RWPE2 (cell line): ENCODE results near the gene TXNDC12.

Experiments
- ATAC-seq: fragments of 200-7000 bp; cut with Tn5 transposase; 3 replicates; pipeline ENCODE4 v1.9.1; 2021; ENCODE audit warnings: low read depth
- DNase-seq: peaks from one replicate; pipeline ENCODE4 v3.0.0-alpha.2; 2020; ENCODE audit warnings: low spot score
- H3K27ac ChIP-seq: fragments of 450-650 bp; 2 replicates; pipeline ENCODE4 v1.5.1; 2017; ENCODE audit warnings: mild to moderate bottlenecking; ENCODE audit not compliant: poor library complexity, severe bottlenecking
- H3K27me3 ChIP-seq: fragments of 250-450 bp; sonication (Bioruptor Pico); 2 replicates; pipeline ENCODE4 v1.5.1; 2021; ENCODE audit warnings: mild to moderate bottlenecking, moderate library complexity; ENCODE audit not compliant: insufficient read depth, poor library complexity, severe bottlenecking
- H3K36me3 ChIP-seq: fragments of 250-450 bp; sonication (Bioruptor Pico); 2 replicates; pipeline ENCODE4 v1.5.1; 2020; ENCODE audit warnings: low read depth, mild to moderate bottlenecking, moderate library complexity
- H3K4me1 ChIP-seq: fragments of 250-450 bp; sonication (Bioruptor Pico); 2 replicates; pipeline ENCODE4 v1.5.1; 2021; ENCODE audit warnings: mild to moderate bottlenecking, moderate library complexity; ENCODE audit not compliant: insufficient read depth, poor library complexity, severe bottlenecking
- H3K4me3 ChIP-seq: fragments of 250-450 bp; sonication (Bioruptor Pico); 2 replicates; pipeline ENCODE4 v1.5.1; 2021; ENCODE audit warnings: mild to moderate bottlenecking, moderate library complexity; ENCODE audit not compliant: severe bottlenecking
- H3K9me3 ChIP-seq: fragments of 250-450 bp; sonication (Bioruptor Pico); 2 replicates; pipeline ENCODE4 v1.5.1; 2021; ENCODE audit warnings: mild to moderate bottlenecking, moderate library complexity; ENCODE audit not compliant: severe bottlenecking
- TF ChIP-seq, protein P1 (sequence below): fragments of 450-650 bp; IDR thresholded peaks from one replicate; pipeline ENCODE4 v1.5.1; 2017; ENCODE audit warnings: mild to moderate bottlenecking, moderate library complexity; ENCODE audit not compliant: poor library complexity, severe bottlenecking

The TXNDC12 gene

DNA sequence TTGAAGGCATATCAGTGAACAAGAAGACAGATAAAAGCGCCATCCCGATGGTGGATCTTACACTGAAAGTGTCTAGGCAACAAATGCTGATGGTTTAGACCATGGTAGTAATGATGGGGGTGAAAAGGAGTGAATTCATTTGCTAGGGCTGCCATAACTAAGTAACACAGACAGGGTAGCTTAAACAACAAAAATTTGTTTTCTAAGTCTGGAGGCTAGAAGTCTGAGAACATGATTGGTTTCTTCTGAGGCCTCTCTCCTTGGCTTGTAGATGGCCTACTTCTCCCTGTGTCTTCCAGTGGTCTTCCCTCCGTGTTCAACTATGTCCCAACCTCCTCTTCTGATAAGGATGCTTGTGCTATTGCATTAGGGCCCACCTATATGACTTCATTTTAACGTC lies 51.1 kb downstream of the TXNDC12 start:
- TF ChIP-seq, protein P1, sequence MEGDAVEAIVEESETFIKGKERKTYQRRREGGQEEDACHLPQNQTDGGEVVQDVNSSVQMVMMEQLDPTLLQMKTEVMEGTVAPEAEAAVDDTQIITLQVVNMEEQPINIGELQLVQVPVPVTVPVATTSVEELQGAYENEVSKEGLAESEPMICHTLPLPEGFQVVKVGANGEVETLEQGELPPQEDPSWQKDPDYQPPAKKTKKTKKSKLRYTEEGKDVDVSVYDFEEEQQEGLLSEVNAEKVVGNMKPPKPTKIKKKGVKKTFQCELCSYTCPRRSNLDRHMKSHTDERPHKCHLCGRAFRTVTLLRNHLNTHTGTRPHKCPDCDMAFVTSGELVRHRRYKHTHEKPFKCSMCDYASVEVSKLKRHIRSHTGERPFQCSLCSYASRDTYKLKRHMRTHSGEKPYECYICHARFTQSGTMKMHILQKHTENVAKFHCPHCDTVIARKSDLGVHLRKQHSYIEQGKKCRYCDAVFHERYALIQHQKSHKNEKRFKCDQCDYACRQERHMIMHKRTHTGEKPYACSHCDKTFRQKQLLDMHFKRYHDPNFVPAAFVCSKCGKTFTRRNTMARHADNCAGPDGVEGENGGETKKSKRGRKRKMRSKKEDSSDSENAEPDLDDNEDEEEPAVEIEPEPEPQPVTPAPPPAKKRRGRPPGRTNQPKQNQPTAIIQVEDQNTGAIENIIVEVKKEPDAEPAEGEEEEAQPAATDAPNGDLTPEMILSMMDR, result no peak
- DNase-seq (no peak), ATAC-seq (no peak)
- Histone ChIP-seq H3K9me3 (no peaks in the 10 kb centered on the region), H3K27me3 (no peaks in the 10 kb centered on the region), H3K4me3 (no peak overlapping the region), H3K36me3 (no peaks in the 10 kb centered on the region), H3K27ac (no peak overlapping the region), H3K4me1 (peaks cover 3% of the 10 kb centered on the region)

DNA sequence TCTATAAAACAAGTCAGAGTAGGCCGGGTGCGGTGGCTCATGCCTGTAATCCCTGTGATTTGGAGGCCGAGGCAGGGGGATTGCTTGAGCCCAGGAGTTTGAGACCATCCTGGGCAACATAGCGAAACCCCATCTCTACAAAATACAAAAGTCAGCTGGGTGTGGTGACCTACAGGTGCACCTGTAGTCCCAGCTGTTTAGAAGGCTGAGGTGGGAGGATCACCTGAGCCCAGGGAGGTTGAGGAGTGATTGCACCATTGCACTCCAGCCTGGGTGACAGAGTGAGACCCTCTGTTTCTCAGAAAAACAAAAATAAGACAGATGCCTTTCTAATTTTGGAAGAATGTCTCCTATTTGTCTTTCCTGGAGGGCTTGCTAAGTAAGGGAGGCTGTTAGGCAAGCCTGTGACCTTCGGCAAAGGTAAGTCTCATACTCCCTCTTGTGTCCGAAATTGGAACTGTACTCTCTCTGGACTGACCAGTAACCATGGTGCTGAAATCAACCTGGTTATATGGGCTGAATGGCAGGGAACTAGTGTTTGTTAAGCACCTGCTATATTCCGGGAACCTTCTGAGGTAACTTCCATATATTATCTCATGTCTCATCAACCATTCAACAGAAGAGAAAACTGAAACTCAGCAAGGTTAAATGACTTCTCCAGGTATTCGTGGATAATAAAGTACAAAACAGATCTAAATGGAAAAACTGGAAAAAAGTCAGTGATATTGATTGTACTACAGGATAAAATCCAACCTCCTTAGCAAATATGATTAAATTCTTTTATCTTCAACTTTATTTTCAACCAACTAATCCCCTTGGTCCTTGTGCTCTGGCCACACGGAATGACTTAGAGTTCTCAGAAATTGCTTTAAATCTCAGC lies 52.7 kb downstream of the TXNDC12 start:
- no peaks in the 10 kb centered on the region for H3K36me3 ChIP-seq
- no peak overlapping the region for H3K4me3 ChIP-seq
- no peak for DNase-seq
- no peaks in the 10 kb centered on the region for H3K9me3 ChIP-seq
- TF ChIP-seq, protein P1, result peak; percentile 93
- H3K4me1 ChIP-seq, result no peaks in the 10 kb centered on the region
- no peak overlapping the region for H3K27ac ChIP-seq
- peak; percentile 99 for ATAC-seq
- no peaks in the 10 kb centered on the region for H3K27me3 ChIP-seq

DNA sequence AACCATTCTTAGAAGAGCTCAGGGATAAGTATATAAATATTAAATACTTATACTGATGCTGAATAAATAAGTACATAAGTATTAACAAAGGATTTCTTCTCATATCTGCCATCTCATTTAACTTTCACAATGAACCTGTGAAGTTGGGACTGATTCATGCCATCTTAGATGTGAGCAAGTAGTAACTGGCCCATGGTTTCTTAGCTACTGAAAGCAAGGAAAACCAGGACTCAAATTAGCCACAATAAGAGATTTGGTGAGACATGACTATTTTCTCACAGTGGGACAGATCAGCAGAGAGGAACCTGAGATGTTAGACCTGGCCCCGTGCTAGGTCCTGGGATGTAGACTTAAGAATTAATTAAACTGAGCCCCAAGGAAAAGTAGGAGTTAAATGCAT lies 56.3 kb downstream of the TXNDC12 start:
- Histone ChIP-seq H3K4me3 (no peak overlapping the region), H3K27ac (no peak overlapping the region), H3K4me1 (no peaks in the 10 kb centered on the region), H3K9me3 (no peaks in the 10 kb centered on the region), H3K27me3 (no peaks in the 10 kb centered on the region), H3K36me3 (no peaks in the 10 kb centered on the region)
- DNase-seq (no peak), ATAC-seq (no peak)
- TF ChIP-seq, protein P1, result no peak

DNA sequence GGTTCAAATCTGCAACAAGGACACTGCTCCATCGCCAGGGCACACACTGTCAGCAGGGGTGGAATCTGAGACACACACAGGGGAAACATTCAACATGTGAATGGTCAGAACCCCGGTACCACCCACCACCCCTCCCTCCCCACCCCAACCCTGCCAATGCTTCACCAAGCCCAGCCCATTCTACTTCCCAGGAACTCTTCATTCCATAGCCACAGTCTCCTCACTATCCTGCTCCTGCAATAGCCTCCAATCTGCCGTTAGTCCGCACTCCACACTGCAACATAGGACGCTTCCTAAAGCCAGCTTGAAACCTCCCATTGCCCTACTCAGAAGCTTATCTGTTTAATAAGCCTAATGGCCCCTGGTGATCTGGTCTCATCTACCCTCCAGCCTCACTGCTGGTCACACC lies 57.0 kb downstream of the TXNDC12 start:
- ATAC-seq (no peak), DNase-seq (no peak)
- H3K4me1 ChIP-seq, result no peaks in the 10 kb centered on the region
- TF ChIP-seq, protein P1, result no peak
- no peak overlapping the region for H3K4me3 ChIP-seq
- no peaks in the 10 kb centered on the region for H3K9me3 ChIP-seq
- no peaks in the 10 kb centered on the region for H3K36me3 ChIP-seq
- no peaks in the 10 kb centered on the region for H3K27me3 ChIP-seq
- H3K27ac ChIP-seq, result no peak overlapping the region

DNA sequence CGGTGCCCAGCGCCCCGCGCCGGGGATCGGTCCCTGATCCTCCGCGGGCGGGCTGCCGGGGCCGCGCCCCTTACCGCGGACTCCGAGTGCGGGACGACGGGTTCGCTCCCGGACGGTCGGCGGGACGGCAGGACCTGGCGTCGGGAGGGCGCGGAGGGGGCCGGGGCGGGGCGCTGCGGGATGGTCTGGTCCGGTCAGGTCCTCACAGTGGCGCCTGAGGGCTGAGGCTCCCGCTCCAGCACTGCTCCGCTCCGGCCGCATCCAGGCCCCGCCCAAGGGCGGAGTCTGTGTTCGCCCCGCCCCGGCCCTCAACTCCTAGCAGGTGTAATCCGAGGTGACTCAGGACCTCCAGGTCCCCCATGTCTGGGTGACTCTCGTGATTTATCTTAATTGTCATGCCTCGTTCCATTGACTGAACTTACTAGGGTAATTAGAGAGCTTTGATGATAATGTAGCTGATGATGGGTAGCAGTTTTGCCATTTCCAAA lies 64.5 kb downstream of the TXNDC12 start, which contains the start of gene RAB3B:
Gene RAB3B, minus strand, starts transcription at position 223 of the 488 bp plus-strand sequence. CDS start 13,583 bp downstream, outside the sequence.
- H3K27ac ChIP-seq, result no peak within 1 kb of the TSS
- H3K9me3 ChIP-seq, result no peaks in the 10 kb centered on the region
- DNase-seq (peak; percentile 80), ATAC-seq (peak; percentile 99)
- H3K4me3 ChIP-seq, result peak within 1 kb of the TSS; percentile 71
- TF ChIP-seq, protein P1, result no peak
- H3K27me3 ChIP-seq, result no peaks in the 10 kb centered on the region
- no peaks in the 10 kb centered on the region for H3K4me1 ChIP-seq
- no peaks in the 10 kb centered on the region for H3K36me3 ChIP-seq
